Caco-2 (cell line): ENCODE measurements around the gene EXOC6B. TPM values are rescaled to one million over a fixed set of nuclear protein-coding genes. Genes with fewer than 3 reads are reported as not detected.

Experiments
- BruUV-seq: library from RNA; stranded (reverse); fragments of 400-500 nt; replicated peaks from 2 replicates; lab custom pipeline; 2021; lab: Mats Ljungman, UMichigan
- CTCF ChIA-PET: fragments of 300-600 bp; sonication (Branson Sonifier 250); formaldehyde crosslinking; loops from one replicate; lab custom pipeline; 2022; ENCODE audit warnings: antibody characterized with exemption; lab: Charles Lee
- POLR2A ChIA-PET: fragments of 300-600 bp; sonication (Branson Sonifier 250); formaldehyde crosslinking; loops from one replicate; lab custom pipeline; 2022; ENCODE audit warnings: antibody characterized with exemption; lab: Charles Lee
- DNase-seq, 2 experiments: peaks; one replicate each; pipeline versions ENCODE4 v3.0.0 to v3.0.0-alpha.2; 2020 to 2022
- H3K27me3 ChIP-seq: replicated peaks from 2 replicates; pipeline ENCODE4 v1.6.0; 2011; ENCODE audit warnings: low read length; ENCODE audit not compliant: control insufficient read depth, insufficient read depth
- H3K36me3 ChIP-seq: 2 replicates; pipeline ENCODE4 v1.5.1; 2011; ENCODE audit warnings: low read length; ENCODE audit not compliant: control insufficient read depth, insufficient read depth
- H3K4me1 ChIP-seq: fragments of 250-450 bp; sonication (Bioruptor Pico); 2 replicates; pipeline ENCODE4 v1.5.1; 2020; ENCODE audit warnings: mild to moderate bottlenecking
- H3K4me3 ChIP-seq: 2 replicates; pipeline ENCODE4 v1.5.1; 2011; ENCODE audit warnings: low read depth, mild to moderate bottlenecking, control low read depth, low read length
- H3K9me3 ChIP-seq: fragments of 250-450 bp; sonication (Bioruptor Pico); 2 replicates; pipeline ENCODE4 v1.5.1; 2020; ENCODE audit warnings: mild to moderate bottlenecking, moderate library complexity
- H3K27ac Mint-ChIP-seq: one replicate; pipeline ENCODE4 v1.8.0; 2022; ENCODE audit warnings: mixed read lengths; ENCODE audit not compliant: unreplicated experiment
- H3K27me3 Mint-ChIP-seq: one replicate; pipeline ENCODE4 v1.8.0; 2022; ENCODE audit warnings: mixed read lengths; ENCODE audit not compliant: insufficient read depth, unreplicated experiment
- H3K36me3 Mint-ChIP-seq: one replicate; pipeline ENCODE4 v1.8.0; 2022; ENCODE audit warnings: mild to moderate bottlenecking, mixed read lengths; ENCODE audit not compliant: insufficient read depth, unreplicated experiment
- H3K4me1 Mint-ChIP-seq: one replicate; pipeline ENCODE4 v1.8.0; 2022; ENCODE audit warnings: low read depth, mixed read lengths; ENCODE audit not compliant: unreplicated experiment
- H3K4me3 Mint-ChIP-seq: one replicate; pipeline ENCODE4 v1.8.0; 2022; ENCODE audit warnings: mild to moderate bottlenecking, moderate library complexity, mixed read lengths; ENCODE audit not compliant: unreplicated experiment
- H3K9me3 Mint-ChIP-seq: one replicate; pipeline ENCODE4 v1.8.0; 2022; ENCODE audit warnings: mixed read lengths; ENCODE audit not compliant: unreplicated experiment
- CTCF ChIP-seq, 2 experiments: fragments of 200-600 bp in 1 of 2; IDR thresholded peaks; 1 replicate in 1 of 2; 2 replicates in 1 of 2; pipeline versions ENCODE4 v1.5.1 to v1.8.0; 2011 to 2022; ENCODE audit warnings: antibody characterized with exemption in 1 of 2, control low read depth in 1 of 2, inconsistent platforms in 1 of 2, low read depth in 1 of 2, low read length in 1 of 2, mild to moderate bottlenecking in 1 of 2, moderate library complexity in 1 of 2; ENCODE audit not compliant: insufficient read depth in 1 of 2, severe bottlenecking in 1 of 2, unreplicated experiment in 1 of 2
- intact Hi-C: fragments of 100-400 bp; cut with micrococcal nuclease; formaldehyde crosslinking; loops from one replicate; pipeline ENCODE4 v1.10.0; 2022; ENCODE audit not compliant: unreplicated experiment
- total RNA-seq: library from RNA; stranded (reverse); gene quantifications from 2 replicates; pipeline ENCODE4 v1.2.3, GENCODE V29; 2022

The EXOC6B gene
- total RNA-seq, 1 experiment from 2014 or later = 36.1 TPM

DNA sequence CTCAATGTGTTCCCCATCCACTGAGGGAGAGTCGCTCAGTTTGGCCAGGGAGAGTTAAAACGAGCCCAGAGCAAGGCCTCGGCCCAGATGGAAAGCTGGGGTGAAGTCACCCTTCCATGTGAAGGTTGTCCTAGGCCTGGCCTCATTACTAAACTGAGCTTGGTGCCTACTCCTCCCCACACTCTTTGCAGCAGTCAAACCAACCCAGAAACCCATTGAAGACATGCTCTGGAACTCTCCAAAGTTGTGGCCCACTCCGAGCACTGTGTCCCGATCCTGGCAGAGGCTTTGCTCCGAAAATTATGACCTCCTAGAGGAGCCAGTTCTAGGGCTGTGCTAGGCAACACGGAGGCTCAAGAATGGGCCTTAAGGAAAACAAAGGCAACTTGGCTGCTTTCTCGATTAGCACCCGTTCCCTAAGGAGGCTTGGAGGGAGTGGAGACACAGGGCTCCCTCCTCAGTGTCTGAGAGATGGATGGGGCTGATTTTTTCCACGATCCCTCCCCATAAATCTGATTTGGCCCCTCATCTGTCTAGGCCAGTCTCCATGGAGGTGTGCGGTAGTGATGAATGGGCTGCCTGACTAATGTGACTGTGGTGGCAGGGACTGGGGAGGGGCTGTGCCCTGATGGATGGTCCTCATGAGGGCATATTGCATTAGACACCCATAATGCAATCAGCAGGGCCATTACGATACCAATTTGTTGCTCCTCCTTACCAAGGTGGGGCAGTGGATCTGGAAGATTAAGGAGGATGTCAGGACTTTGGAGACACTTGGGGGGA, 666.4 kb downstream of the EXOC6B start:
- TF ChIP-seq CTCF (IDR thresholded peaks at IDR 0.05; ENCODE audit: insufficient read depth in 1 of 2, low read depth in 1 of 2, low read length in 1 of 2, severe bottlenecking in 1 of 2, unreplicated experiment in 1 of 2) = no peak
- ChIA-PET CTCF (no interaction called here), POLR2A (no interaction called here)
- Mint-ChIP-seq H3K4me3 (no peak overlapping the region), H3K9me3 (no peaks in the 10 kb centered on the region), H3K27me3 (peaks cover 12% of the 10 kb centered on the region), H3K36me3 (no peaks in the 10 kb centered on the region), H3K27ac (no peak overlapping the region), H3K4me1 (no peaks in the 10 kb centered on the region)
- Histone ChIP-seq H3K9me3 (no peaks in the 10 kb centered on the region), H3K4me1 (no peaks in the 10 kb centered on the region), H3K36me3 (no peaks in the 10 kb centered on the region), H3K27me3 (no peaks in the 10 kb centered on the region), H3K4me3 (no peak overlapping the region)
- intact Hi-C loops = no loop called here
- DNase-seq = no peak
- no TSS peak for BruUV-seq

GRCh38 chr2:72157871-72158771, 667.7 kb downstream of the EXOC6B start:
- intact Hi-C loops = no loop called here
- no peaks in the 10 kb centered on the region for H3K9me3 Mint-ChIP-seq
- H3K36me3 Mint-ChIP-seq = no peaks in the 10 kb centered on the region
- no peak overlapping the region for H3K27ac Mint-ChIP-seq
- no peaks in the 10 kb centered on the region for H3K27me3 ChIP-seq
- CTCF ChIA-PET = no interaction called here
- TF ChIP-seq CTCF (IDR thresholded peaks at IDR 0.05; ENCODE audit: insufficient read depth in 1 of 2, low read depth in 1 of 2, low read length in 1 of 2, severe bottlenecking in 1 of 2, unreplicated experiment in 1 of 2) = no peak
- H3K4me1 ChIP-seq = no peaks in the 10 kb centered on the region
- no TSS peak for BruUV-seq
- no peak for DNase-seq
- H3K36me3 ChIP-seq = no peaks in the 10 kb centered on the region
- no peak overlapping the region for H3K4me3 Mint-ChIP-seq
- H3K27me3 Mint-ChIP-seq = peaks cover 11% of the 10 kb centered on the region
- H3K4me3 ChIP-seq = no peak overlapping the region
- no peaks in the 10 kb centered on the region for H3K4me1 Mint-ChIP-seq
- no peaks in the 10 kb centered on the region for H3K9me3 ChIP-seq
- POLR2A ChIA-PET = no interaction called here

DNA sequence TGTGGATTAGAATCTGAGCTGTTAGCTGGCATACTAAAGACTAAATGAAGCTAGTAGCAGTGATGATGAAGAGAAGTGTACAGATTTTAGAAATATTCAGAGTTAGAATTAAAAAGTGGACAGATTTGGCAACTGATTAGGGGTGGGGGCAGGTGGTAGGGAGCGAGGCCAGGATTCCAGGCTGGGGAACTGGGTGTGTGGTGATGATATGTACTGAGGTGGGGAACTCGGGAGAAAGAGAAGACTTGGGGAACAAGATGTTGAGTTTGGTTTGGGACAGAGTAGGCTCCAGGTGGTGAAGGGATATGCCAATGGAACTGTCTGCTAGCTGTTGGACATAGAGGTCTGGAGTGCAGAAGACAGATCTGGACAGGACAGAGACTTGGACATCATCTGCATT, 669.0 kb downstream of the EXOC6B start:
- H3K4me3 ChIP-seq = no peak overlapping the region
- DNase-seq = no peak
- no TSS peak for BruUV-seq
- no peak overlapping the region for H3K4me3 Mint-ChIP-seq
- H3K27me3 ChIP-seq = no peaks in the 10 kb centered on the region
- intact Hi-C loops = no loop called here
- H3K27me3 Mint-ChIP-seq = peaks cover 7% of the 10 kb centered on the region
- no peaks in the 10 kb centered on the region for H3K9me3 Mint-ChIP-seq
- H3K9me3 ChIP-seq = no peaks in the 10 kb centered on the region
- no peaks in the 10 kb centered on the region for H3K4me1 ChIP-seq
- ChIA-PET POLR2A (no interaction called here), CTCF (interaction anchor here (0.7 kb wide), 1 partner anchor 233 kb away, joined by 3 read pairs; no protein-coding TSS in a partner anchor)
- no peaks in the 10 kb centered on the region for H3K36me3 Mint-ChIP-seq
- no peak for TF ChIP-seq CTCF (IDR thresholded peaks at IDR 0.05; ENCODE audit: insufficient read depth in 1 of 2, low read depth in 1 of 2, low read length in 1 of 2, severe bottlenecking in 1 of 2, unreplicated experiment in 1 of 2)
- no peak overlapping the region for H3K27ac Mint-ChIP-seq
- no peaks in the 10 kb centered on the region for H3K4me1 Mint-ChIP-seq
- no peaks in the 10 kb centered on the region for H3K36me3 ChIP-seq
